Activated T-helper 9 cell treated with anti-CD3 and anti-CD28 coated beads, Interleukin-2, amount 50 U/mL, for 16 hours (primary cell): ENCODE data around the gene PPP2R5C.

Experiments used
- DNase-seq: peaks from one replicate; pipeline ENCODE4 v3.0.0-alpha.2; 2020; ENCODE audit warnings: low read depth

Gene PPP2R5C

DNA sequence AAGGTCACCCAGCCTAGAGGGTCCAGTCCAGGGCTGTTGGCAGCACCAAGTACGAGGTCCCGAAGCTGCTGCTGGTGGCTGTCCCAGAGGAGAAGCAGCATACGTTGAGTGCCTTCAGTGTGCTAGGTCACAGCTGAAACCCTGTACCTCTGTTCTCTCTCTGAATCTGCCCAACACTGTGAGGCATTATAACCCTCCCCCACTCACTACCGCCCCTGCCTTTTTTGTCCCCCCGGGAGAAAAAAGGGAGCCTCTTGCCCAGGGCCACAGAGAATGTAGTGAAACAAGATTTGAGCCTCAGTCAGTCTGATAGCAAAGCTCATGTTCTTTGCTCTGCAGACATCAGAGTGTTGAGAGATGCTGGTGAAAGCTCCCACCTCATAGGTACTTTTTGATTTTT lies 53.4 kb downstream of the PPP2R5C start:
- DNase-seq, result no peak

DNA sequence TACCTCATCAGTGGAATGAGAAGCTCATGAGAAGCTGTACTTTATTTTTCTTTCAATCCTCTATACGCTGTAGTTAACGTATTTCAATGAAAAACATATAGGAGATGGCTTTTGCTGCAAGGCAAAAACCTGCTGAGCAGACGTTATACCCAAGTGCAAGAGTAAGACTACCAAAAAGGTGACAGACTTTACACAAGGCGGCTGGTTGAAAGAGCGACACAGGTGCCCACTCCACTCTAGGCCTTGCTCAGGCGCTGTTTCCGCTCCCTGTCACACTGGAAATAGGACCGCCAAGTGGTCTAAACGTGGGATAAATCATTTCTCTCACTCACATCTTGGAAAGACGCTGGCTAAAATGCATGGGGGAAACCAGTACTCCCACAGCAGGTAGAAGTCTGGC lies 54.5 kb downstream of the PPP2R5C start:
- DNase-seq, result no peak

DNA sequence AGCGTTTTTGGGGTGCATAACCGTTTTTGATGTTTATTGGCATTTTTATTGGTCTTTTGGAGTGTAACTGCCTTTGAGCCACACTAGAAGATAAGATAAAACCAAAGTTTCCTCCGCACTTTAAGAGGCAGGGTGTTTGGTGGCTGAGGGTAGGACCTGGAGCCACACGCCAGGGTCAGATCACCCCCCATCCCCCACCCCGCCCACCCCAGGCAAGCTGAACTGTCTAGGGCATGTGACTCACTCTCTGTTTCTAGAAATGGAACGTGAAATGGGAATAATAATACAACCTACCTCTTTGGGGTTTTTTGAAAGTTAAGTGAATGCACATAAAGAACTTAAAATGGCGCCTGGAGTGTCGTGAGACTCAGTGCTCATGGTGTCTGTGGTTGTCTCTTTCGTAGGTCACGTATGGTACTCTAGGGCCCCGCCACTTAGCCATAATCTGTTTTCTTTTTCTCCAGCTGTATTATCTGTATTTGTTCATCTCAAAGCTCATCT lies 56.0 kb downstream of the PPP2R5C start:
- peak; percentile 28 for DNase-seq

DNA sequence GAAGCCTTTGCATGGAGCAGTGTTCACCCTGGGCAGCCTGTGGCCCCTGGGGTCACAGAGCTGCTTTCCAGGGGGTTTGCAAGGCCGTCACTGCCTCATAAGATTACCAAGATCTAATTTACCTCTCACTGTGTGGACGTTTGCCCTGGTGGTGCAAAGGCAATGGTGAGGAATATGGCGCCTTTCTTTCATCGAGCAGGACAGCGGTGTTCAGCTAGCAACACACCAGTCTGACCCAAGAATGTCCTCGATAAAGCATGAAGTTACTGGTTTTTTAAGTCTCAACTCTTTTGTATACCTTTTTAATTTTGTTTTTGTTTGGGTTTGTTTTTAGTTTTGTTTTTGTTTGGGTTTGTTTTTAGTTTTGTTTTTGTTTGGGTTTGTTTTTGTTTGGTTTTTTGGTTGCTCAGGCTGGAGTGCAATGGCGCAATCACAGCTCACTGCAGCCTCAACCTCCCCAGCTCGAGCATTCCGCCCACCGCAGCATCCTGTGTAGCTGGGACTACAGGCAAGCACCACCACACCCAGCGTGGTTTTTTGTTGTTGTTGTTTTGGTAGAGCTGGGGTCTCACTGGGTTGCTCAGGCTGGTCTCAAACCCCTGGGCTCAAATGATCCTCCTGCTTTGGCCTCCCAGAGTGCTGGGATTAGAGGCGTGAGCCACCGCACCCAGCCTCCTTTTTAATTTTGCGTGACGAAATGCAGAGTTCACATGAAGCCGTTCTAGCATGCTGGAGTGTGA lies 57.9 kb downstream of the PPP2R5C start:
- DNase-seq, result peak; percentile 53

DNA sequence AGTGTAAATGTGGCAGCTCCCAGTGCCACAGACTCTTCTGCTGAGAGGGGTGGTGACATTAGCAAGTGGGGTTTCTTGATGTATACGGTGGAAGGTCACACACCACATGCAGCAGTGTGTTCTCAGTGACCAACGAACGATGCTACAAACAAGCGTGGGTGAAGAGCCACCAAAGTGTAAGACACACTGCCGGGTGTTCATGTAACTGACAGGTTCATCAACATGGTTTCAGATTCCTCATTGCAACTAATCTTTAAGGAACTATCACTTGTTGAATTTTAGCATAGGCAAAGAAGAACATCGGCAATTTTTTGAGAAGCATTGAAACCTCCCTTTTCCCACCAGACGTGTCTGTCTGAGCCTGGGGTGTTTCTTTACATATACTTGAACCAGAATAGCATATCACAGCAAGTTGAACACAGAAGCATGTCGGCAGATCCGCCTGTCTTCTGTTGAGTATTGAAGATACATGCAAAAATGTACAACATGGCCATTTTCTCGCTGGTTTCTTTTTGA lies 58.8 kb downstream of the PPP2R5C start:
- DNase-seq, result no peak

DNA sequence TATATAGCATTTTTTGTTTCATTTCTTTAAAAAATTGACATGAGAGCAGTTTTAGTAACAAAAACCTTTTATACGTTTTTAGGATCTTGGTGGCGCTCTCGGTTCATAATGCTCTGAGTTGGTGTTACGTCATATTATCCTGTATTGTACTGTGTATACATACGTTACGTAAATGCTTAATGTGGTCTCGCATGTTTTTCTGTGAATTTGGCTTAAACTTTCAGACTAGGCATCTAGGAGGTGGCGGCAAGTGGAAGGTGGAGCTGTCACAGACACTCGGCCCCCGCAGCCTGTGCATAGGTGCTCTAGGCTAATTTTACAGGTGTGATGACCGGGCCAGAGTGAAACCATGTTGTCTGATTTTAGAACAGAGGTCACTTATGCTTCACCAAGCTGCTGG lies 60.0 kb downstream of the PPP2R5C start:
- peak; percentile 47 for DNase-seq

DNA sequence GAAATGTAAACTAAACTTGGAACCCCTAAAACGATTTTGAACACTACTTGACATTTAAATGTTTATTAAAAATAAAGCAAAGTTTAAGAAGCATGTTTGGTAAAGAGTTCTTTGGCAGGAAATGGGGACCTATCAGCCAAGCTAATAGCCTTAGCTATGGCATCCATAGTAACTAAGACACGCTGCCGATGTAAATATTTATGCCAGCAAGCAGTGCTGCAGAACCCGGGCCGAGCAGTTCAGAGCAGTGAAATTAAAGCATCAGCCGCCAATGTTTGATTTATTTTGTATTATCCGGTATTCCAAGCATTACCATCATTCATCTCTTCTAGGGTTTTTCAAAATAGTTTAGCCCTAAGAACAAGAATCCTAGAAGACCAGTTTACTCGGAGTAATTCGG lies 61.6 kb downstream of the PPP2R5C start:
- DNase-seq, result no peak

DNA sequence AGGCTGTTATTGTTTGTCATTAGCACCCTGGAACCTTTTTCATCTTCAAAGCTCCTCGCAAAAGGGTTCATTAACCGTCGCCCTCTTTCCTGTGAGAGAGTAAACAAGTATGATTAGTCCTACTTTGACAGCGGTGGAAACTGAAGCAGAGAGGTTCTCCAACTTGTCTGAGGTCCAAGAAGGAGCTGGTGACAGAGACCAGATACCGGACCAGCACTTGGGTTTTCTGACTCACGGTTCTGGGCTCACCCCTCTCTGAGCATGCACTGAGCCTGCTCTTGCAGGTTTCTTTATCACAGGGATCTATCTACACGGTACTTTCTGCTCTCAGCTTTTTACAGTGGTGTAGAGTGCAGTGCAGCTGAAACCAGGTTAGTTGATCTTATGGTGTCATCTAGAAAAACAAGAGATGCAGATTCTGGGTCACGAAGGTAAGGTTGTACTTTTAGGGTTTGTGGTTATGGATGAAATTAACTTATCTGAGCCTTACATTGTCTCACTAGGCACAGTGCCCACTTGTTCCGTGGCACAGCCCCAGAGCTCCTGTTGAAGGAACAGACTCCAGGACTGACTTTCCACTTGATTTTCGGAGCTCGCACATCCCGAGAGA lies 62.1 kb downstream of the PPP2R5C start:
- peak; percentile 72 for DNase-seq

DNA sequence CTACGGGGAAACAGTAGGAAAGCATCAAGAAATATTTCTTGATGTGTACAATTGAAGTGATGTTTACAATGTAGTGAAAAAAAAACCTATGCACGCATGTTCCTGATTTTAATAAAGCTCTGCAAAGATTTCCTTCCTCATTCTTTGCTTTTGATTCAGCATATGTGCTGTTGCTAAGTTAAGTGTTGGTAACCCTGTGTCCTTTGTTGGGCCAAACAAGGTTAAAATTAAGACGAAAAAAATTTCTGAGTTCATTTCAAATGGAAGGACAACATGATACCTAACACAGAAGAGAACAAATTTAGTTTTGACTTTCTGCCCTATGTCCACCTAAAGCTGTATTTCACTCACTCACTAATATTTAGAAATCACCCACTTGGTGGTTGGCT lies 62.8 kb downstream of the PPP2R5C start:
- no peak for DNase-seq

DNA sequence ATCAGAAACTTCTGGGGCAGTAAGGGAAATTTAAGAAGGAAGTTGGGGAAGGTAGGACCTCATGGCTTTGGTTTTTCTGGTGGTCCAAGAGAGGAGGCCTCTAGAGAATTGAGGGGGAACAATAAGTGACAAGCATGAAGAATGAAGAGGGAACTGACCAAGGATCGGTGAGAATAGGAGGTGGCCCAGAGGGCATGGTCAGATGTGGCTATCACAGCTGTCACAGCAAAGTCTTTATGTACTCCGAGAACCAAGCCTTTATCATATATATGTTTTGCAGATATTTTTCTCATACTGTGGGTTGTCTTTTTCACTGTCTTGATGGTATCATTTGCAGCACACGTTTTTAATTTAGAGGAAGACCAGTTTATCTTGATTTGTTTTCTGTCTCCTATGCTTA lies 64.3 kb downstream of the PPP2R5C start:
- DNase-seq, result no peak

DNA sequence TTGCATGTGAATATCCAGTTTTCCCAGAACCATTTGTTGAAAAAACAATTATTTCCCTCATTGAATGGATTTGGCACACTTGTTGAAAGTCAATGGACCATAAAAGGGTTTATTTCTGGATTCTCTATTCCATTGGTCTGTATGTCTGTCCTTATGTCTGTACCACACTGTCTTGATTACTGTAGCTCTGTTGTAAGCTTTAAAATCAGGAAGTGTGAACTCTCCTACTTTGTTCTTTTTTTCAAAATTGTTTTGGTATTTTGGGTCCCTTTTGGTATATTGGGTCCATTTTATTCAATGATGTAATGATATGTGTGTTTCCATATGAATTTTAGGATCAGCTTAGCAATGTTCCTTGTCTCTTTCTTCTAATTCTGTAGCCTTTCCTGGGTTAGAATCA lies 64.8 kb downstream of the PPP2R5C start:
- no peak for DNase-seq

DNA sequence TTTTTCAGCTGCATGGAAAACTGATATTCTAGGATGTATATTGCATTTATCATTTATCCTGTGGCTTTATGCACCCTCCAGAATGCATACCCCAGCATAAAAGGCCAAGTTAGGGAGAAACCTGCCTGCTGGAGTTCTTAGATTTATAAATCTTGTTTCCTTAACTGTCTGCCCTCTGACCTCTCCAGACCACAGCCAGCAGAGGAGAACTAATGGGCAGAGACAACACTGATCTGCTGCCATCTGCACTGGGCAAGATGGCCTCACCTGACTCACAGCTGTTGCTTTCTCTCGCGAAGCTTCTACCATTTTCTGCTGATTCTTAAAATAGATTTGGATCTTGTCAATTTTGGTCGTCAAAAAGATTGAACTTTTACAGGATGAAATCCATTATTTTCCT lies 65.8 kb downstream of the PPP2R5C start:
- DNase-seq, result no peak

DNA sequence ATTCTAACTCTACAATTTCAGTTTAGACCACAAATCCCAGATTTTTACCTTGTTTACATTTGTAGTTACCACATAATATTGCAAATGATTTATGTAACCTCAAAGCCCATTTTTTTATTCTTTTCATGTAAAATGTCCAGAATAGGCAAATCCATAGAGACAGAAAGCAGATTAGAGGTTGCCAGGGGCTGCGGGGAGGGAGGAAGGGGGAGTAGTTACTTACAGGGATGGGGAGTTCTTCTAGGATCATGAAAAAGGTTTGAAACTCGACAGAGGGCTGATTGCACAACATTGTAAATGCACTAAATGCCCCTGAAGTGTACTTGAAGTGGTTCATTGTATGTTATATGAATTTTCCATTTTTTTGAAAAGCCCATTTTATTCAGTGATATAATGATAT lies 66.5 kb downstream of the PPP2R5C start:
- no peak for DNase-seq

DNA sequence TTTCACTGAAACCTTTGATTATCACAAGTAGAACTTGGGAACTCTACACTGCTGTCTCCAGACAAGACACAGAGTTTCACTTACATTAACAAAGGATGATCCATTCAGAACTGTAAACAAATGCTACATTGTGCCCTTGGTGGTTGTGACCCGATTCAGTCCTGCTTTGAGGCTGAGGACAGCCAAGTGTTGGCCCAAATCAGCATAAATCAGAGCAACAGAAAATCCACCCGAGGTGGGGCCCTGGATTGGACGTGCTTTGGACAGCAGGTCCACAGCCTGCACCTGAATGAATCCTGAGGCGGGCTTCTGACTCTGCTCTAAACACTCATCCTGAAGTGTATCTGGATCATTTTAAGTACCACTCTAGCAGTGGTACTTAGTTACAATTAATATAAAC lies 68.8 kb downstream of the PPP2R5C start:
- no peak for DNase-seq

DNA sequence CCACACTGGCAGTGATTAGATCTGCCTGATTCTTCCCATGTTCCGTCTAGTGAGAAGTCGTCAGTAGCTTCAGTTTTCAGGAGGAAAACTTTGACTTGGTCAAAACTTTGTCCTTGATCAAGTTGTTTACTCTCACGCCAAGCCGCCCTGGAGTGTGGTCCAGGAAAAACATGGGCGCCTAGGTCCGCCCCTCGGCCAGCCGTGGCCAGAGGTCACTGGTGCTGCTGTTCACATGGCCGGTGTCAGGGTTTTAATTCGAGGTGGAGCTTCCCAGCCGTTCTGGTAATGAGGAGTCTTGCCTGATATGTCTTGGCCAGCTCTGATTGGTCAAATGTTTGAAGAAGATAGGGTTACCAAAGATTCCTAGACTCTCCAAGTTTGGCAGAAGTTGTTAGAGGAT lies 71.5 kb downstream of the PPP2R5C start:
- no peak for DNase-seq

DNA sequence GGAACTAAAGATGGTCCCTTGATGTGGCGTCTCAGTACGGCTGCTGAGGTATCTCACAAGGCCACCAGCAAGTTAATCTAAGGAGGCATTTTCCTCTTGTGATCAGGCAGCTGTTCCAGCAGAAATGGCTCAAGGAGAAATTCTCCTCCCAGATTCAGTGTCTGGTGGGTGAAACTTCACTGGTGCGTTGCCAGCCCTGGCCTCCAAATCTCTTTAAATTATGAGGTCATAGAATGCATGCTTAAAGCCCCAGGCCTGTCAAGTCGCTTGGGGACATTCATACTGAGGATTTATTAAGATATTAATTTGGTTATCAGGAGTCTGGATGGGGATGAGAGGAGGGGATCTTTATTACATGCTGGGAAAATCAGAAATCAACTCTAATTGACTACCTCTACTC lies 72.9 kb downstream of the PPP2R5C start:
- DNase-seq, result no peak

DNA sequence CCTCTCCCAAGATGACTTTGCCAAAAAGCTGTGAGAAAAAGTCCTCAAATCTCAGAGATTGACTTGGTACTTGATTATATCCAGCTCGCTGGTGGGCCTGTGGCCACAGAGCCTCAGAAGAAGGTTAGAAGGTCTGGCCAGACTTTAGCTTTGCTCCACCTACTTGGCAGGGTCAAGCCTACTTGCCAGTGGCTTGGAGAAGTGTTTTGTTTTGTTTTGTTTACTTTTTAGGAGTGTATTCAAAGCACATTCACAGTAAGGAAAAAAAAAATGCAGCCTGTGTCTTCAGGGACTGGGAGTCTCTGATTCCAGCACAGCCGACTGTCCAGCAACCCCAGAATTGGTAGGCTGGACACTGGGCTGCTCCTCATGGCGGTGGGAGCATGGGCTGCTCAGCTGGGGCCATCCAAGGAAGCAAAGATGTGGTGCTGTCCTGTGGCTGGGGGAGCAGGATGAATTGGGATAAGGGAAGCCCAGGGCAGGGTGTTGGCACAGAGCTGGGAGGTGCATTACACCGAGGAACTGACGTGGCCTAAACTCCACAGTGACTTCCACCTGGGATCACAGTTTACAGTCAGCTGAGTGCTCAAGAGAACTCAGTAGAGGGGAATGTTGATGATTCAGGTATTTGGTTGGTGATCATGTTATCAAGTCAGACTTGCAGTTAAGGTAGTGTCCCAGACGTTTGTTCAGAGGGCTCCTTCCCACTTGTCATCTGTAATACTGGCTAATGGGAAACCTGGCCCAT lies 73.5 kb downstream of the PPP2R5C start:
- no peak for DNase-seq

DNA sequence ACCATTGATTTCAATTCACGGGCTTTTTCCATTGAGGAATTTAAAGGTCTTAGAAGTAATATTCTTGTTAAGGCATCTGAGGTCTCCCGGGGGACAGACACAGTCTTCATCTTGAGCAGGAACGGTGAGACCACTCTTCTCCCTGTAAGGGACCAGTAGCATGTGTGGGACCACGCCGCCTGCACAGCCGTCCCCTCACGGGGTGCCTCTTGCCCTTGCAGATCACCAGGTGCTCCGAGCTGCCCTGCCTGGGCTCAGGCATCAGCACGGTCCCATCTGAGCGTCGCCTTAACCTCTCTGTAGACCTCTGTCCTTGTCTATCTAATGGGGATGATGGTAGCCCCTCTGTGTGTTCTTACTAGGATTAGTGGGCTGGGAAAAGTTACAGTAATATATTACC lies 74.1 kb downstream of the PPP2R5C start:
- DNase-seq, result no peak

DNA sequence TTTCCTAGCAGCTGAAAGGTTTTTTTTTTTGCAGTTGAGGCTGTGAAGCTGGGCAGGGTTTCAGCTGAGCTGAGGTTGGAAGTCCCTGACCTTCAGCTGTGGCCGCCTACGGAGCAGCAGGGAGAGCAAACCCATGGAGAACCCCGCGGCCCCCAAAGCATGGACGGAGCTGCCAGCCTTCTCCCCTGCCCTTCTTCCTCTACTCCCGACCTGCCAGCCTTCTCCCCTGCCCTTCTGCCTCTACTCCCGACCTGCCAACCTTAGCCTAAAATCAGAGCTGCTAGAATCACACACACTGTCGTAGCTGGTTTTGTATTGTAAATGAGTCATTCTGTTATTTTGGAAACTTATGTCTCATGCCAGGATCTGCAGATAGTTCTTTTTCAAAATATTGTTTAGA lies 74.6 kb downstream of the PPP2R5C start:
- no peak for DNase-seq

DNA sequence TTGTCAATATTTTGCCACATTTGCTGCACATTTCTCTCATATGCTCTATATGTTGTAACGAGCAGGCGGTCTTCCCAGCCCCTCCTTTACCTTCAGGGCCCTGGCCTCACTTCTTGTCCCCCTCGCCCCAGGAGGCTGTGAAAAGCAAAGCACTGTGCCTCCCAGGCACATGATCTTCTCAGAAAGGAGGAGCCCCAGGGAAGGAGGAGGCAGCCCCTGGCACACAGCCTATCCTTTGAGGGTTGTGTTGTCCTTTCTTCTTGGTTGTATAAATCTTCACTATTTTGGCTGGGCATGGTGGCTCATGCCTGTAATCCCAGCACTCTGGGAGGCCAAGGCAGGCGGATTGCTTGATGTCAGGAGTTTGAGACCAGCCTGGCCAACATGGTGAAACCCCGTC lies 77.0 kb downstream of the PPP2R5C start:
- DNase-seq, result no peak

DNA sequence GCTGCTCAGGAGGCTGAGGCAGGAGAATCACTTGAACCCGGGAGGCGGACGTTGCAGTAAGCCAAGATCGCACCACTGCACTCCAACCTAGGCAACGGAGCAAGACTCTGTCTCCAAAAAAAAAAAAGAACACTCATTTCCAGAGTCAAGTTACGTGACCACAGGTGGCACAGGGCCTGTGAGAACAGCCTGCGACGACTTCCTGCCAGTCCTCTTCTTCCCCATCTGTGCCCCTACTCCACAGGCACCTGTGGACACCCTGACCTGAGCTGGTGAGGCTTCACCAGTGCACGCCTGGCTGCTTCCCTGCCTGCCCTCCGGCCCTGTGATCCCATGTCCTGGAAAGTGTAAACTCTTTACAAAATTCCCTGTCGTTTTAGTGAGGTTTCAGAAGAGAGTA lies 77.7 kb downstream of the PPP2R5C start:
- DNase-seq, result no peak

DNA sequence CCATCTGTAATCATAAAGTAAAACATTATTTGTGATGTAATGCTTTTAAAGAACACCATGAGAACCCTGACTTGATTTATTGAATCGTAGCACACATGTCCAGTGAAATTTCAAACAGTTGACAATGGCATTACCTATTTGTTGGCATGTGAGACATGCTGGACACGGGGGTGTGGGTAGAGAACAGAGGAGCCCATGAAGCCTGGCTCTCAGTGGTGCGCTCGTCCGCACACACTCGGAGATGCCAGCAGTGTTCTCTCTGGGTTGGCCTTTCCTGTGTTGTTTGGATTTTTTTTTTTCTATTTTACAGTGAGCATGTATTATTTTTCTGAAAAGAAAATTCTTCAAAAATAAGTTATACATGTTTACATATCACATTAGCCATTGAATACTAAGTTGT lies 78.2 kb downstream of the PPP2R5C start:
- DNase-seq, result no peak
